Measurements from ENCODE around the gene GPS2.

DNA sequence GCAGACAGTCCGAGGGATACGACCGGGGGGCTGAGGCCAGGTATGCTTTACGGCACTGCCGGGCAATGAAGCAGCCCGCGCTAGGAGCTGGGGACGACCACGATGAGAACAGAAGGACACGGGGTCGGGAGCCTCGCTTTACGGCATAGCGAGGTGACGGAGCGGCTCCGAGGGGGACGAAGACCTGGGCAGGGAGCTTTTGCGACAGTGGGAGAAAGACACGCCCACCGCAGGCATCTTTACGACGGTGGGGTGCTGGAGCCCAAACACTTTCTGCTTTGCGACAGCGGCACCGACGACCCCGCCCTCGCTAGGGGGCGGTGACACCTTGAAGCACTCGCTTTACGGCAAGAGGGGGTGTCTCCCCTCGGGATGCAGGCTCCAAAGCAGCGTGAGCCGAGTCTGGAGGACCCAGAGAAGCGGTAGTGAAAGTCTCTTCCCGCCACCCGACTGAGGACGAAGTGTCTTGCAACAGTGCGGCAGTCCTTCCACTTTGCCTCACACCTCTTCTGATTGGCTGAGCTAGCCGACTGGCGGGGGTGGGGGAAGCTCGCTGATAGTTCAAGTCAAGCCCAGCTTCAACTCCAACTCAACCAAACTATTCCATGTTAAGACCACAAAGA is 14.3 kb upstream of the GPS2 start:
- peak in 2 of 3 donors; percentile 23 to 69 for TF ChIP-seq POLR2A (IDR thresholded peaks at IDR 0.05)
- TF ChIP-seq, protein P1, sequence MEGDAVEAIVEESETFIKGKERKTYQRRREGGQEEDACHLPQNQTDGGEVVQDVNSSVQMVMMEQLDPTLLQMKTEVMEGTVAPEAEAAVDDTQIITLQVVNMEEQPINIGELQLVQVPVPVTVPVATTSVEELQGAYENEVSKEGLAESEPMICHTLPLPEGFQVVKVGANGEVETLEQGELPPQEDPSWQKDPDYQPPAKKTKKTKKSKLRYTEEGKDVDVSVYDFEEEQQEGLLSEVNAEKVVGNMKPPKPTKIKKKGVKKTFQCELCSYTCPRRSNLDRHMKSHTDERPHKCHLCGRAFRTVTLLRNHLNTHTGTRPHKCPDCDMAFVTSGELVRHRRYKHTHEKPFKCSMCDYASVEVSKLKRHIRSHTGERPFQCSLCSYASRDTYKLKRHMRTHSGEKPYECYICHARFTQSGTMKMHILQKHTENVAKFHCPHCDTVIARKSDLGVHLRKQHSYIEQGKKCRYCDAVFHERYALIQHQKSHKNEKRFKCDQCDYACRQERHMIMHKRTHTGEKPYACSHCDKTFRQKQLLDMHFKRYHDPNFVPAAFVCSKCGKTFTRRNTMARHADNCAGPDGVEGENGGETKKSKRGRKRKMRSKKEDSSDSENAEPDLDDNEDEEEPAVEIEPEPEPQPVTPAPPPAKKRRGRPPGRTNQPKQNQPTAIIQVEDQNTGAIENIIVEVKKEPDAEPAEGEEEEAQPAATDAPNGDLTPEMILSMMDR (IDR thresholded peaks at IDR 0.05 in 8 of 11, conservative IDR thresholded peaks at IDR 0.05 in 3 of 11), result peak in 4 of 11 experiments; percentile 5 to 50 (median 18)

Data from spleen (tissue), 7 donors.